ENCODE data around the gene GZMM.
"Not testable (repeated sequence)": the region's sequence is repeated elsewhere in the genome, so short reads cannot be mapped to it uniquely, and the experiment has no call there.

GZMM gene

GRCh38 chr19:583198-583967 is 39.5 kb downstream of the GZMM start:
- no peak for DNase-seq (ENCODE audit: low read depth, low spot score)

GRCh38 chr19:583968-584239 is 40.1 kb downstream of the GZMM start:
- no peak for DNase-seq (ENCODE audit: low read depth, low spot score)

GRCh38 chr19:584240-585001 is 40.6 kb downstream of the GZMM start:
- DNase-seq (ENCODE audit: low read depth, low spot score) = no peak

- not testable (repeated sequence) for DNase-seq (ENCODE audit: low read depth, low spot score)
Measured at GRCh38 chr19:585146-585545, 41.3 kb downstream of the GZMM start.

- DNase-seq (ENCODE audit: low read depth, low spot score) = no peak
Measured at GRCh38 chr19:585551-586110, 41.8 kb downstream of the GZMM start.

GRCh38 chr19:588093-588740 is 44.4 kb downstream of the GZMM start:
- no peak for DNase-seq (ENCODE audit: low read depth, low spot score)

- DNase-seq (ENCODE audit: low read depth, low spot score) = no peak
Measured at GRCh38 chr19:588741-589692, 45.2 kb downstream of the GZMM start.

GRCh38 chr19:589693-590395 is 46.0 kb downstream of the GZMM start, which contains the start of gene HCN2:
Gene HCN2, plus strand, starts transcription at chr19:589881. Its CDS starts 65 bp downstream, at chr19:589946.
- no peak for DNase-seq (ENCODE audit: low read depth, low spot score)

- no peak for DNase-seq (ENCODE audit: low read depth, low spot score)
Measured at GRCh38 chr19:590396-590745, 46.5 kb downstream of the GZMM start.

GRCh38 chr19:590750-591098 is 46.9 kb downstream of the GZMM start:
- DNase-seq (ENCODE audit: low read depth, low spot score) = no peak

- DNase-seq (ENCODE audit: low read depth, low spot score) = no peak
Measured at GRCh38 chr19:591099-591958, 47.5 kb downstream of the GZMM start.

GRCh38 chr19:592101-592500 is 48.2 kb downstream of the GZMM start:
- no peak for DNase-seq (ENCODE audit: low read depth, low spot score)

- no peak for DNase-seq (ENCODE audit: low read depth, low spot score)
Measured at GRCh38 chr19:593055-593454, 49.2 kb downstream of the GZMM start.

GRCh38 chr19:593505-593904 is 49.7 kb downstream of the GZMM start:
- no peak for DNase-seq (ENCODE audit: low read depth, low spot score)

- DNase-seq (ENCODE audit: low read depth, low spot score) = no peak
Measured at GRCh38 chr19:594265-594870, 50.5 kb downstream of the GZMM start.

GRCh38 chr19:595326-596262 is 51.7 kb downstream of the GZMM start:
- no peak for DNase-seq (ENCODE audit: low read depth, low spot score)

GRCh38 chr19:596263-596655 is 52.4 kb downstream of the GZMM start:
- no peak for DNase-seq (ENCODE audit: low read depth, low spot score)
